VCaP (cell line): ENCODE results near the gene UCHL5.

Source experiments
- H3K27ac ChIP-seq: fragments of 450-650 bp; 2 replicates; pipeline ENCODE4 v1.5.1; 2017
- TF ChIP-seq, protein P1 (sequence below): fragments of 450-650 bp; conservative IDR thresholded peaks from 2 replicates; pipeline ENCODE4 v1.5.1; 2017; ENCODE audit warnings: mild to moderate bottlenecking, moderate library complexity

The UCHL5 gene, protein sequence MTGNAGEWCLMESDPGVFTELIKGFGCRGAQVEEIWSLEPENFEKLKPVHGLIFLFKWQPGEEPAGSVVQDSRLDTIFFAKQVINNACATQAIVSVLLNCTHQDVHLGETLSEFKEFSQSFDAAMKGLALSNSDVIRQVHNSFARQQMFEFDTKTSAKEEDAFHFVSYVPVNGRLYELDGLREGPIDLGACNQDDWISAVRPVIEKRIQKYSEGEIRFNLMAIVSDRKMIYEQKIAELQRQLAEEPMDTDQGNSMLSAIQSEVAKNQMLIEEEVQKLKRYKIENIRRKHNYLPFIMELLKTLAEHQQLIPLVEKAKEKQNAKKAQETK

GRCh38 chr1:193059282-193060114 is at the start of gene UCHL5, which contains the start of gene RO60:
Gene UCHL5, minus strand, starts transcription at chr1:193059360. Its CDS starts 100 bp downstream, at chr1:193059260.
Gene RO60, plus strand, starts transcription at chr1:193059612. Its CDS starts 9,443 bp downstream, at chr1:193069055.
- peak within 1 kb of the TSS; percentile 93 for H3K27ac ChIP-seq
- TF ChIP-seq, protein P1, sequence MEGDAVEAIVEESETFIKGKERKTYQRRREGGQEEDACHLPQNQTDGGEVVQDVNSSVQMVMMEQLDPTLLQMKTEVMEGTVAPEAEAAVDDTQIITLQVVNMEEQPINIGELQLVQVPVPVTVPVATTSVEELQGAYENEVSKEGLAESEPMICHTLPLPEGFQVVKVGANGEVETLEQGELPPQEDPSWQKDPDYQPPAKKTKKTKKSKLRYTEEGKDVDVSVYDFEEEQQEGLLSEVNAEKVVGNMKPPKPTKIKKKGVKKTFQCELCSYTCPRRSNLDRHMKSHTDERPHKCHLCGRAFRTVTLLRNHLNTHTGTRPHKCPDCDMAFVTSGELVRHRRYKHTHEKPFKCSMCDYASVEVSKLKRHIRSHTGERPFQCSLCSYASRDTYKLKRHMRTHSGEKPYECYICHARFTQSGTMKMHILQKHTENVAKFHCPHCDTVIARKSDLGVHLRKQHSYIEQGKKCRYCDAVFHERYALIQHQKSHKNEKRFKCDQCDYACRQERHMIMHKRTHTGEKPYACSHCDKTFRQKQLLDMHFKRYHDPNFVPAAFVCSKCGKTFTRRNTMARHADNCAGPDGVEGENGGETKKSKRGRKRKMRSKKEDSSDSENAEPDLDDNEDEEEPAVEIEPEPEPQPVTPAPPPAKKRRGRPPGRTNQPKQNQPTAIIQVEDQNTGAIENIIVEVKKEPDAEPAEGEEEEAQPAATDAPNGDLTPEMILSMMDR: no peak

DNA sequence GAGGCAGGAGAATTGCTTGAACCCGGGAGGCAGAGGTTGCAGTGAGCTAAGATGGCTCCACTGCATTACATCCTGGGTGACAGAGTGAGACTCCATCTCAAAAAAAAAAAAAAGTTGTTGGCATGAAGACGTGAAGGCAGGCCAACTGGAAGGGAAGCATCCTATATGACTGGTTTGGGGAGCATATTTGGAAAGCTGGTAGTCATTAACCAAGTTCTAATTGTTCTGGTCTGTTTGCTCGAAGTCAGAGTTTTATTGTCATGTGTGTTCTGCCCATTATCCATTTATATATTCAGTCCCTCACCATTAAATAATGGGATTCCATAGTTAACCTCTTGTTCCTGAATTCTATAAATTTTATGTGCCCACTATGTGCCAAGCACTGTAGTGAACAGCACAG is 49.3 kb upstream of the UCHL5 start:
- TF ChIP-seq, protein P1: no peak
- H3K27ac ChIP-seq: peak overlapping the region; percentile 92

GRCh38 chr1:193105821-193106177 is 46.6 kb upstream of the UCHL5 start:
- H3K27ac ChIP-seq: peak overlapping the region; percentile 92
- TF ChIP-seq, protein P1: no peak

DNA sequence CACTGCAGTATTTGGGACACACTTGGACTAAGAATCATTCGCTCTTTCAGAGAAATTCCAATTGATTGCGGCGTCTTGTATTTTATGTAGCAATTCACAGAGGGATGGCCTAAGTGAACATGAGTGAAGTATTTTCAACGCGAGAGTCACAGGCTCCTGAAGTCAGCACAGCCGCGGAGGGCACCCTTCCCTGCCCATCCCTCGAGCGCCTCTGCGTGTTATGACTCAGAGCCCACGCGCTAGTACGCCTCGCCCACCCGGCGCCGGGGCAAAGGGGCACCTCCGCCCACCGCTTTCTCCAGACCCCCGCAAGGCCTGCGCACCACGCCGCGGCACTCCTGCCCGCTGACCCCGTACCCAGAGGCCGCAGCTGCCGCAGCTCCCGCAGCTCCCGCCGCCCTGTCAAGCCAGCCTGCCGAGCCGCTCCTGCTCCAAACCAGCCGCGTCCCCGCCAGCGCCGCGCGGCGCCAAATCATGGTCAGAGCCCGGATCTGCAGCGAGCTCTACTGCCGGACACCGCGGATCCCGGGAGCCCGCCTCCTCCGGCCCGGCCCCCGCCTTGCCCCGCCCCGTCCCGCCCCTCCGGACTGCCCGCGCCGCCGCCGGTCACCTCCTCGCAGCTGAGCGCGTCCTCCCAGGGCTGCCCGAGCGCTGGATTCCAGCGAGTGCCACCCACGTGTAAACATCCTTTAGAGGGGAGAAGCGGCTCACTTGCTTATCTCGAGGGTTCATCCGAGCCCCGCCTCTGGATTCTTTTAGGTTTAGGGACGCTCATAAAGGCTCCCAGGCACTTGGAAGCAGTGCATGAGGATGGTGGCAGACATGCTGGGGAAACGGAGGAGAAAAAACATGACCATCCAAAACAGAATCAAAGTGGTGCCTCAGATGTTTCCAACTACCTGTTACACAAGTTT is 46.0 kb upstream of the UCHL5 start, which contains the start of gene GLRX2:
TSS of gene GLRX2 (minus strand) at position 508 of the 914 bp plus-strand sequence. CDS start at position 476, 32 bp downstream.
- peak within 1 kb of the TSS; percentile 92 for H3K27ac ChIP-seq
- TF ChIP-seq, protein P1: 0 out of 2 replicates have a peak, but pooled peaks have one; percentile 14

- TF ChIP-seq, protein P1: no peak
- peak overlapping the region; percentile 92 for H3K27ac ChIP-seq
Observed at GRCh38 chr1:193104502-193104906, 45.3 kb upstream of the UCHL5 start.

DNA sequence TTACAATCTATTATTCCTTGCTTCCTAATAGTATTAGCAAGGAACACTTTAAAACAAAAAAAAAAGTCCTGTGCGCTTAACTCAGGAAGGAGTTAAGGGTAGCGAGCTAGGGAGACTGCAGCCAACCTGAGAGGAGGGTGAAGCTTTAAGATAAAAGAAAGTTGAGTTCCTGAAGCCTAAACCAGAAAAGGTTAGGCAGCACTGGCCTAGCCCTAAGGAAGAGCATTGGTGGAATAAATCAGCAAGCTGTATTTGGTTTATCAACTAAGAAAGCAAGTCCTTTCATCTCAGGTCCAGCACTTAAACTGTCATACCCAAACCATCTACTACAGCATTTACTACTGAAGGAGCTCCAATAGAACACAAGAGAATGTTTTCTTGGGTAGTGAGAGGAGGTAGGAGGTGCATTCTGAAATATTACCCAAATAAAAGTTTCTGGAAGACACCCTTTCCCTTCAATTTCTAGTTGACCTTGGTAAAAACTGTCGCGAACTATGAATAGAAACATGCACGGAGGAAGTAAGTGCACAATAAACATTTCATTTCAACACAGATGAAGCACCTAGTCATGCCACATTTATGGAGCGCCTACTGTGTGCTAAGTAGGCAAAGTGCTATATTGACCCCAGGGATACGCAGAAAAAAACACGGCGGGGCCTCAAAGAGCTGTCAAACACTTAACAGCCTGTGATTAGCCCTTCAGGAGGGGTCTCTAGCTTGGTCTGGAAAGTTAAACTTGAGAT is 44.8 kb upstream of the UCHL5 start:
- TF ChIP-seq, protein P1: no peak
- H3K27ac ChIP-seq: peak overlapping the region; percentile 92
